HG02981 (cell line): ENCODE data around the gene EVA1B.
A peak's percentile ranks its signal among the peaks of the same experiment; 100 is the strongest.

ENCODE experiments used
- ATAC-seq: cut with Tn5 transposase; IDR thresholded peaks from one replicate; pipeline ENCODE4 v1.9.1; 2021; ENCODE audit warnings: mild to moderate bottlenecking, moderate library complexity; ENCODE audit not compliant: unreplicated experiment

The EVA1B gene

DNA sequence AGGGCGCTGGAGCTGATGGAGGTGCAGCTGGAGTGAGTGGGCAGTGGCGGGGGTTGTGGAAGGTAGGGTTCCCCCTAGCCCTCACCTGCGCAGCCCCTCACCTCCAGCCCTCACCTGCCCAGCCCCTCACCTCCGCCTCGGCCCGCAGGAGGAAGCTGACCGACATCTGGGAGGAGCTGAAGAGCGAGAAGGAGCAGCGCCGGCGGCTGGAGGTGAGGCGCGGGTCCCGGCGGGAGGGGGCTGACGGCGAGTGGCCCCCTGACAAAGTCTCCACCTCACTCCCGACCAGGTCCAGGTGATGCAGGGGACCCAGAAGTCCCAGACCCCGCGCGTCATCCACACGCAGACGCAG, 2.7 kb downstream of the EVA1B start:
- no peak for ATAC-seq

DNA sequence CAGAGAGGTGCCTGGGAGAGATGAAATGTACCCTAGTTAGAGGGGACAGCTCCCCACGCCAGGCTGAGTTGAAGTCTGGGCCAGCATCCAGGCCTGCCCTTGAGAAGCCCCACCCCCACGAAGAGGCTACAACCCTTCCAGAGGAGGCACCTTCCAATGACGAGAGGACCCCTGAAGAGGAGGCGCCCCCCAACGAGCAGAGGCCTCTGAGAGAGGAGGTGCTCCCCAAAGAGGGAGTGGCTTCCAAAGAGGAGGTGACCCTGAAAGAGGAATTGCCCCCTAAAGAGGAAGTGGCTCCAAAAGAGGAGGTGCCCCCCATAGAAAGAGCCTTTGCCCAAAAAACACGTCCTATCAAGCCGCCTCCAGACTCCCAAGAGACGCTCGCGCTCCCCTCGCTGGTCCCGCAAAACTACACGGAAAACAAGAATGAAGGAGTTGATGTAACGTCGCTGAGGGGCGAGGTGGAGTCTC, 3.1 kb downstream of the EVA1B start:
- no peak for ATAC-seq

- ATAC-seq: no peak
Measured at GRCh38 chr1:36309397-36309796, 14.0 kb downstream of the EVA1B start.

- ATAC-seq: no peak
Measured at GRCh38 chr1:36307601-36308330, 15.7 kb downstream of the EVA1B start.

DNA sequence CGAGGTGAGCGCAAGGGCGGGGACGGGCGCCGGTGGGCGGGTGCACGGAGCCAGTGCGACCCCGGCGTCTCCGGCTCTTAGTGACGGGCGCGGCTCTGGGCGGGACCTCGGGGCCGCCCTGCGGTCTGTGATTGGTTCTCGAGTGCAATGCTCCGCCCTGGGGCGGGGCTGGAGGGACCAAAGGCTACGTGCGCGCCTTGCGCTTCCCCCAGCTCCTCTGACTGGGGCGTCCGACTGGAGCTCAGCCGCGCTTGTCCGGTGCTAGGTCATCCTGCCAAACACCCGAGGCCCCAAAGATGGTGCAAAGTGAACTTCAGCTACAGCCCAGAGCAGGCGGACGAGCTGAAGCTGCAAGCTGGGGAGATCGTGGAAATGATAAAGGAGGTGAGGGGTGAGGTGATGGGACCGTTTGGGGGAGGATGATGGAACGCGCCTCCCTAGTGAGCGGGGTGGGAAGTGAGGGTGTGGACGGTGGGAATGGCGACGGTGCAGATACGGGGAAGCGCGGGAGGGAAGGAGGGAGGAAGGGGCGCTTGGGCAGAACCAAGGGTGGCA, 16.5 kb downstream of the EVA1B start:
- peak; percentile 98 for ATAC-seq

DNA sequence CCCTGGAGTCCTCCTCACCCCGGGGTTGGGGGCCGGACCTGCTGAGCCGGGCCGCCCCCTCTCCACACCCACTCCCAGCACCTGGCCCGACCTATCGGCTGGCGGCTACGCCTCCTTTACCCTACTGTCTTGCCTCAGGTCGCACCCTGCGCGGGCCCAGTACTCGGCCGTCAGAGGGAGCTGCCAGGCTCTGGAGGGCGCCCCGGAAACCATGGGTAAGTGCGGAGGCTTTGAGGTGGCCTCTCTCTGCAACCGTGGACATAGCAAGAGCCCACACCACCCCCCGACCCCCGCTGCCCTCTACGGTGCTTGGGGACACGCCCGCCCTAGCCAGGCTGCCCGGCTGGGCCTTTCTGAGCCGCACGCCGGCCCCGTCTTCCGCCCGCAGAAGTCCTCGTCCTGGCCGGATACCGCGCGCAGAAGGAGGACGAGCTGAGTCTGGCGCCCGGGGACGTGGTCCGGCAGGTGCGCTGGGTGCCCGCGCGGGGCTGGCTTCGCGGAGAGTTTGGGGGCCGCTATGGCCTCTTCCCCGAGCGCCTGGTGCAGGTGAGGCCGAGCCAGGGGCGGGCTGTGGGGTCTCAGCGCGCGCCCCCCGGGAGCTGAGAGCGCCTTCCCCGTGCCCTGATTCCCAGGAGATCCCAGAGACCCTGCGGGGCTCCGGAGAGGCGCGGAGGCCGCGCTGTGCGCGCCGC, 17.1 kb downstream of the EVA1B start, which contains the start of gene SH3D21:
Gene SH3D21 (plus strand): TSS at position 159 of the 692 bp plus-strand sequence. CDS start 53 bp downstream, at position 212.
- peak; percentile 26 for ATAC-seq

- ATAC-seq: no peak
Measured at GRCh38 chr1:36305915-36306209, 17.6 kb downstream of the EVA1B start.

DNA sequence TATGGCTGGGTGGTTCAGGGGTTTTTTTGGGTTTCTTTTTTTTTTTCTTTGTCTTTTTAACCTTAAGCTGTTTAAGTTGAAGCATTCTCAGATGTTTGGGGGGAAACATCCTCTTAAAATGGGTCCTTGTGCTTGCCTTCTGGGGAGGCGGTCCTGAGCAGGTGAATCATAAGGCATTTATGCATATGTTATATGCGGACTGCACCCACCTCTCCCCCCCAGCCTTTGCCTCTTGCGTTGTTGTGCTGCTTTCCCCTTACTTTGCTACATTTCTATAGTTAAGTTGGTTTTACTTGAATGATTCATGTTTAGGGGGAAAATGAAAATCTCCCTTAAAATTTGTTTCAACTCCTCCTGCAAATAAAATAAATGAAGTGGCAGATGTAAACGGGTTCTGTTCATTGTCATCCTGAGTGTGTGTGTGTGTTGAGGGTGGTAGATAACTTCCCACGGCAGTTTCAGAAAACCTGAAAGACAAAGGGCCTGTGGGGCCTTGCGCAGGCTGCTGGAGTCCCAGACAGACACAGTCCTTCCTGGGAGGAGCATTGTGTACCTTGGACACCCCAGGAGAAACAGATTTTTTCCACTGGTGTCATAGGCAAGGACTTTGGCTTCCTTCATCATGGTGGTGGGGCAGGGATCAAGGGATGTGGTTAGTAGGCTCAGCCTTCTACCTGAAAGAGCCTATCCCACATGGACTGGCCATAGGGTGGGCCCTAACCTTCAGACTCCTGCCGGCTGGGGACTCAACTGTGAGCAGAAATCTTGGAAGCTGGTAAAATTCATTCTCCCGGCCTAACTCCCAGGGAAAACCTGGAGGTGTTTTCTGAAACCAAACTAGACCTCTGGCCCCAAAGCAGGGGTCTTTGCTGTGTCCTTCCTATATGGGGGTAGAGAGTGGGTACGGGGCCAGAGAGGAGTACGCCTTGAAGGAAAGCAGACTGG, 18.2 kb downstream of the EVA1B start:
- ATAC-seq: no peak

GRCh38 chr1:36304521-36304920, 18.9 kb downstream of the EVA1B start:
- ATAC-seq: no peak

DNA sequence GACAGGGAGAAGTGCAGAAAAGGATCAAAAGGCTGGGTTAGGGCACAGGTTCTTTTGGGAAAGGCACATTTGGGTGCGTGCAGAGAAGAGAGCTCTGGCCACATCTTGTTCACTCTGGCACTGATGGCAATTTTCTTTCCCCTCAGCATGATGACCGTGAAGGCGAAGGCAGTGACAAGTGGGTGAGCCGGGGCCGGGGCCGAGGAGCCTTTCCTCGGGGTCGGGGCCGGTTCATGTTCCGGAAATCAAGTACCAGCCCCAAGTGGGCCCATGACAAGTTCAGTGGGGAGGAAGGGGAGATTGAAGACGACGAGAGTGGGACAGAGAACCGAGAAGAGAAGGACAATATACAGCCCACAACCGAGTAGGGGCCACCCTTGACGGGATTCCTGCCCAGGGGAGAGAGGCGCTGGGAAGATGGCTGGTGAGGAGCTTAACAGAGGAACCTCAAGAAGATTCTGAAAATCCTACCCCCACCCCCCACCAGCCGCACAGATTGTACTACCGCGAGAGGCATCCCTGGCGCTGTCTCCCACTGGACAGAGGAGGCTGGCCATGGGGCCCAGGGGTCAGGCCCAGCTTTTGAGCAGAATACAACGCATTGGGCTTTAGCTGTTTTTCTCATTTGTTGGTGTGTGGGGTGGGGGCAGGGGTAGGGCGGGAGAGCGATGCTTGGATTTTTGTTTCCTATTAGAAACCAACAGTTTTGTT, 19.6 kb downstream of the EVA1B start:
- ATAC-seq: no peak

GRCh38 chr1:36303244-36303643, 20.2 kb downstream of the EVA1B start:
- no peak for ATAC-seq

DNA sequence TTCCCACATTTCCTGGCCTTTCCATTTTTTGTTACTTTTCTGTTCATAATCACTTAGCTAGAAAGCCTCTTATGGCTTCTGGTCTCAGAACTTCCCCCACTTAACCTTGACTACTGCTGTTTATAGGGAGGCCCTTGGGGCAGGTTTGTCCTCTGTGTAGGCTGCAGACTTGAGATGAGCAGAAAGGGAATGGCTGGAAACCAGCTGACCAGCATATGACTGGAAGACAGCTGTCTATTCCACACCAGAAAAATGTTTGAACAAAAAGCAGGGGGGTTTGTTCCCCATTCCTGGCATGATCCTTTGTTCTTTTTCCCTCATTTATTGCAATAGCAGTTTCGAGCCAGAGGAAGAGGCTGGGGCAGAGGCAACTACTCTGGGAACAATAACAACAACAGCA, 22.2 kb downstream of the EVA1B start:
- no peak for ATAC-seq

DNA sequence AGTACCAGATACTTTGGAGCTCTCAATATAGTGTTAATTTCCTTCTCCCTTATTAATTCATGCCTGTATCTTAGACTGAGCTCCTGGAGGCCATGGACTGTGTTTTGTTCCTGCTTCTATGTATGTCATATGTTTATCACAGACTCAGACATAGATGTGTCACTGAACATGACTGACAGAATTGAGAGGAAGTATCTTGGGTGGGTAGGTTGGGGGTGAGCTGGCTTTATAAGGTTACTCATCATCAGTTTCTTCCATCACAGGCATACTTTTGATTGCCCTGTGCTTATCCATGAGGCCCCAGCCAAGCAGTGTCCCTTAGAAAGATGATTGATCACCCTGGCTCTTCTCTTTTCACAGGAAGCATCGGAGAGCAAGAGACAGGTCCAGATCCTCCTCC, 22.9 kb downstream of the EVA1B start:
- no peak for ATAC-seq

GRCh38 chr1:36298640-36299039, 24.8 kb downstream of the EVA1B start:
- ATAC-seq: no peak

- no peak for ATAC-seq
Measured at GRCh38 chr1:36297062-36297461, 26.4 kb downstream of the EVA1B start.

GRCh38 chr1:36295390-36295789, 28.1 kb downstream of the EVA1B start:
- ATAC-seq: no peak

DNA sequence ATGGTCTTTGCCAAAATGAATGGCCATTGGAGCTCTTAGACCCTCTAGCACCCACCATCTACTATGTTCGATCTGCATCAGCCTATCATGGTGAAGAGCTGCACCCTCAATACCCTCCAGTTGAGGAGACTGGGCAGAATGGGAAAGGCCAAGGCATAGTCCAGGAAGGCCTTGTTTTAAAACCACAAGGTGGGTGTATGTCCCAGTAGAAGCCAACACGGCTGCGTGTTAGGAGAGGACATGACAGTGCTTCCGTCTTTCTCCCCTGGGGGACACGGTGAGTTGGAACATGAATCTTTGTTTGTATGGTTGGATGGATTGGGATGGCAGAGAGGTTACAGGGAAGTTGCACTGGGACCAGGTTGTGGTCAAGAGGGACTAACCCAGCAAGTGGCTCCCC, 35.9 kb downstream of the EVA1B start:
- no peak for ATAC-seq

DNA sequence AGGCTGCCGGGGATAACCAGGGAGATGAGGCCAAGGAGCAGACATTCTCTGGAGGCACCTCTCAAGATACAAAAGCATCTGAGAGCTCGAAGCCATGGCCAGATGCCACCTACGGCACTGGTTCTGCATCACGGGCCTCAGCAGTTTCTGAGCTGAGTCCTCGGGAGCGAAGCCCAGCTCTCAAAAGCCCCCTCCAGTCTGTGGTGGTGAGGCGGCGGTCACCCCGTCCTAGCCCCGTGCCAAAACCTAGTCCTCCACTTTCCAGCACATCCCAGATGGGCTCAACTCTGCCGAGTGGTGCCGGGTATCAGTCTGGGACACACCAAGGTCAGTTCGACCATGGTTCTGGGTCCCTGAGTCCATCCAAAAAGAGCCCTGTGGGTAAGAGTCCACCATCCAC, 36.6 kb downstream of the EVA1B start:
- ATAC-seq: no peak

DNA sequence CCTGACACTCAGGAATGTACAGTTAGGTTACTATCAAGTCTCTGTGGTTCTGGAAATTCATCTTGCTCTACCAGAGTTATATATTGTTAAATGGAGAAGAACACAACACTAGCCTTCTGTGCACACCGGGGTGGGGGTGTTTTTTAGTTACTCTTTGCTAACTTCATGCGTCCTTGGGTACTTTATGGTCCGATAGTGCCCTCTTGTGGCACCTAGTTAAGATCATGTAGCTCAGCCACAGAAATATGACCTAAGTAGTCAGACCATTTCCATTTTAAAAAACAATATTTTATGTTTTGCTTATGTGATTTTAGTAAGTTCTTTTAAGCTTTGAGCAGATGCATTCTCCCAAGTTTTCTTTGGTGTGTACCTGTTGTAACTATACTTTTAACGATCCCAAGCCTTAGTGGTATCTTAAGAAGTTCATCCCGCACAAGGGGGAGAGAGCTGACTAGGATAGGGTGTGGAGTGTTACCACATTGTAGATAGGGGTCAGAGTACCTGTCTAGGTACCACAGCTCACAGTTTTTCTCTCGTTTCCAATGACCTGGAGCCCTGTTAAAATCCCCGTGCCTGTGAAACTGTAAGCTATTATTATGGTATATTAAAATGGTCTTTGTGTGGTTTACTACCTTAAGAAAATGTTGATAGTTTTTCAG, 37.9 kb downstream of the EVA1B start:
- no peak for ATAC-seq

DNA sequence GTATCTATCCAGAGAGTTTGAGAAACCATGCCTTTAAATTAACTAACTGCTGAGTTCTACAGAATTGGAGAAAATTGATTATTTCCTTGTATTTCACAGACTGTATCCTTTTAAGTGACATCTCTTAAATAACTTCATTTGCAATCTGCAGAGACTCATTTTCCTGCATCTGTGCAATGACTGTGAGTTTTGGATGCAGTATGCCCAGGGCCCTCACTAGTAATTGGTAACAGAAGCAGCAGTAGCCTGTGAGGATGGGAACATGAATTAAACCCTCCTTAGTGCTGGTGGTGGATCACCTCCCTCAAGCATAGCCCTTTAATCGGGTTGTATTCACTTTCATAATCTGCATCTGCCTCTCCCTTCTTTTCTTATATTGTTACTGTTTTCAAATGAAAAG, 38.9 kb downstream of the EVA1B start:
- ATAC-seq: no peak
